KBM-7 (cell line): Measurements from ENCODE around the gene LIM2.
A peak's percentile ranks its signal among the peaks of the same experiment; 100 is the strongest.

Experiments
- DNase-seq: peaks from one replicate; pipeline ENCODE4 v3.0.0-alpha.2; 2015
- in situ Hi-C: fragments of 300-500 bp; cut with MboI; formaldehyde crosslinking; loops from 2 replicates; pipeline ENCODE4 v1.14.3; 2020; ENCODE audit warnings: low sequenced_read_pairs, low pct_unique_long_range_greater_than_20kb, mixed read lengths

The LIM2 gene

GRCh38 chr19:51367565-51368365 is 20.0 kb downstream of the LIM2 start:
- DNase-seq = peak; percentile 99
- in situ Hi-C loops = no loop called here

DNA sequence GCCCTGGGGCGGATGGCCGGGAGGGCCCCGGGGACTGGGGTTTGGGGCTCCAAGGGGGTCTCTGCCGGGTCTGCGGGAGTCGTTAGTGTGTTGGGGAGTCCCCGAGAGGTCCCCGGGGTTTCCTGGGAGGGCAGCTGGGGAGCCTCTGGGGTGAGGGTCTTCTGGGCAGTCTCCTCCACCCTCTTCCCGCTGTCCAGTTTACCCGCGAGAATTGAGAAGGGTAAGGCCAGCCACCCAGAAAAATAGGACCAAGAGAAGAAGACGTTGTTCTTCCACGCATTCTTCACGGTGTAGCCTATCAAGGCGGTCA is 20.6 kb downstream of the LIM2 start:
- in situ Hi-C loops = no loop called here
- no peak for DNase-seq

GRCh38 chr19:51366389-51367254 is 21.2 kb downstream of the LIM2 start:
- peak; percentile 97 for DNase-seq
- in situ Hi-C loops = no loop called here

- in situ Hi-C loops = no loop called here
- DNase-seq = no peak
Measured at GRCh38 chr19:51365965-51366388, 21.8 kb downstream of the LIM2 start, which contains the start of gene ETFB. Gene ETFB (minus strand): TSS chr19:51366388. CDS start chr19:51366326, 62 bp downstream.

DNA sequence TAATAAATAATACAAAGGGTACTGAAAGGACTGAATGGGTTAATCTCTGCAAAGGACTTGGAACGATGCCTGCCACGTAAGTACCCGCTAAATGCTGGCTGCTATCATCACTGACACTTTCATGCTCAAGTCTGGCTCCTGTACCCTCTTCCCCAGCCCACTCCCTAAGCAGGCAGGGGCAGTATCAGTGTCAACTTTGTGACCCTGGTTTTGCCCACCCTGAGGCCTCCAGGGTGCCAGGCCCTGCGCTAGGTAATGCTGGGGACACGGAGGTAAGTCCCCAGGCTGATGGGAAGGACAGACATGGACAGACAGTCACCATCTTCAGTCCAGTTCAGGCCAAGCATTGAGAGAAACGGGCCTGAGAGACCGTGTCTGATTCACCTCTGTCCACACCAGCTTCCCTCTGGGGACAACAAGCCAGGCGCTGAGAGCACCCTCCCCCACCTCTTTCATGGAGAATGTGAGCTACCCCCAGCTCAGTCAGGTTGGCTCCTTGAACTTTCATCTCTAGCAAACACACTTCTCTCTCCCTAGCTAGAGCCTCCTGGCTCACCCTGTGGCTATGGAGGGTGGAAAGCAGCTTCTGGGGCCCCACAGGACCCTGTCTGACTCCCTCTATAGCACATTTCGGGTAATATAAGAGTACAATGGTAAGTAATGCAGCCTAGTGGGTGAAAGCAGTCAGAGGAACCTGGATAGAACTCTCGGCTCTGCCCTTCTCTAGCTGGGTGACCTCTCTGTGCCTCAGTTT is 22.4 kb downstream of the LIM2 start:
- DNase-seq = peak; percentile 38
- in situ Hi-C loops = no loop called here

DNA sequence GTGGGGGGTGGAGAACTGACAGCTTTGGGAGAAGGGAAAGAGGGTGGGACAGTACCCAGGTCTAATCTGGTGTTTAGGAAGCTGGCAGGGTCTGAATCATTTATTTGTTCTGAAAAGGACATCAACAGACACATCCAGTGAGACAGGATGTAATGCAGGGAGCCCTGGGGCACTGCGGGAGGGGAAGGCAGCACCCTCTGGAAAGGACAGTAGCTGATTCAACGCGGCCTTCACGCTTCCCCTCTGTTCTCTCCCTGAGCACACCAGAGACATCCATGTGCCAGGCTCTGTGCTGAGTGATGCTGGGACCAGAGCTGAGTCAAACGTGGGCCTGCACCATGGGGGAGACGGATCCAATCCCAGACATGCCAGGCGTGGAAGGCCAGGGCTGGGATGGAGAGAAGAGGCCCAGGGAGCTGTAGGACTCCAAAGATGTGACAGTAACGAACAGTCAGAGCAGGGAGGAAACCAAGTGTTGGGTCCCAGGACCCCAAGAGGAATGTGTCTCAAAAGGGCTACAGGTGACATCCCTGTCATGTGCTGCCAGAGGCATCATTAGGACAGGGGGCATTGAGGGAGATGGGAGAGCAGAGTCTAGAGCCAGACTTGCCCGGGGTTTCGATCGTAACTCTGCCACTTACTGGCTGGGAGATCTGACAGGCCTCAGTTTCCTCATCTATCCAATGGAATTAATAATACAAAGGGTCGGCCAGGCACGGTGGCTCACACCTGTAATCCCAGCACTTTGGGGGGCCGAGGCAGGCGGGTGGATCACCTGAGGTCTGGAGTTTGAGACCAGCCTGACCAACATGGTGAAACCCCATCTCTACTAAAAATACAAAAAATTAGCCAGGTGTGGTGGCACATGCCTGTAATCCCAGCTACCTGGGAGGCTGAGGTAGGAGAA is 23.3 kb downstream of the LIM2 start:
- no peak for DNase-seq
- in situ Hi-C loops = no loop called here

DNA sequence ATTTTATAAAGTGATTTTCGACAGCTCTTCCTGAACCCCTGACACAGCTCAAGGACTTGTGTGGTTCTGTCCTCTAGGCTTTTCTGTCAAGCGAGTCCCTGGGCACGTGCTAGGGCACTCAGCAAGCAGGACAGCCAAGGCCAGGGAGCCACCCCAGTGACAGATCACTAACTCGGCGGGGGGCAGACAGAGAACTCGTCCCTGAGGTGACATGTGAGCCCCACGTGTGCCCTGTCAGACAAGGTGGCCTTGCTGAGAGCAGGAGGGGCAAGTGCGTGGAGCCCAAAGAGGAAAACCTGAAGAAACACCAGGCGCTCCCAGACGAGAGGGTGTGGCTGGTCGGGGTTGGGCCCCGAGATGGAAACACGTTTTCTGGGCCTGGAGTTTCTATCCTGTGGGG is 26.5 kb downstream of the LIM2 start:
- no peak for DNase-seq
- in situ Hi-C loops = no loop called here

DNA sequence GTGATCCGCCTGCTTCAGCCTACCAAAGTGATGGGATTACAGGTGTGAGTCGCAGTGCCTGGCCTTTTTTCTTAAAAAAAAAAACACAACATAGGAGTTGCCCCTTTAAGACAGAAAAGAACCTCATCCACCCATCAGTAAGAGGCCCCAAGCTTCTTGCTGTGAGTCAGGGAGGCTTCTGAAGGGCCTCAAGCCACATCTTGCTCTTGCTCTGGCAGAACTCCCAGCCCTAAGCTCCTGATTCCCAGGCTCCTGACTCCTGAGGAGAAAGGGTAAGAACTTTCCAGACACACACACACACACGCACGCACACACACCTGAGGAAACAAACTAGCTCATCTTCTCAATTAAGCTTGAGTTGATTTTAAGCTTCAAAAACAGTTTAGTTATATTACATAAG is 28.5 kb downstream of the LIM2 start:
- DNase-seq = no peak
- in situ Hi-C loops = no loop called here

DNA sequence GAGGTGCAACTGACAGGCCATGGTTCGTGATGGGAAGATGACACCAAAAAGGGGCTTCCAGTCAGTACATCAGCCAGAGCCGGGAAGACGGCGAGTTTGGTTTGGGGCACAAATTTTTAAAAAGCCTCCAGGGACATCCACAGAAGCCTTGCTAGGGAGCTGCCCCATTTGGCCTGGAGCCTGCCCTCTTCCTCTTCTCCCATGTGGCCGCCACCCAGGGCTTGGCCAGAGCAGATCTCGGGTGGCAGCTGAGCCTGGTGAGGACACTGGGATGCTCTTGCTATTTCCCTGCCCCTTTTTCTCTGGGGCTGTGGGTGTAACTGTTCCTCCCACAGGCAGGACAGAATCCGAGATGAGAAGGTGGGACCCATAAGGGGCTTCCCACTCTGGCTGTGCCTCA is 29.8 kb downstream of the LIM2 start:
- in situ Hi-C loops = no loop called here
- DNase-seq = no peak

- no peak for DNase-seq
- in situ Hi-C loops = no loop called here
Measured at GRCh38 chr19:51356159-51356801, 31.5 kb downstream of the LIM2 start.

DNA sequence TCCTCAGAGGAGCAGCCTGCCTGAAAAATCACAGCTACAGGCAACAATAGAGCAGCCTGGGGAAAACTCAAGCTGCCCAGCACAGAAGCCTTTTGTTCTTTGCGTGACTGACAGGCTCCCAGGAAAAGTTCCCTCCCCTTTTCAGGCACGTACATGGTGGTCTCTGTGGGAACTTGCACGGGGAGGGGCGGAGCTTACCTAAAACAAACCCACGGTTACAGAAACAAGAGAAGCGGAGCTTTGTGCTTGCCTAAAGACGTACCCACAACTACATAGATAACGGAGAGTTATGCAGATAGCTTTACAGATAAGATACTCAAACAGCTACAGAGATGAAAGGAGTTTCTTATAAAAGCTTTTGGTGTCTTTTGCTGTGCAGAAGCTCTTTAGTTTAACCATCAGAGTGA is 33.0 kb downstream of the LIM2 start:
- in situ Hi-C loops = no loop called here
- no peak for DNase-seq

GRCh38 chr19:51354103-51354741 is 33.6 kb downstream of the LIM2 start:
- in situ Hi-C loops = no loop called here
- DNase-seq = no peak

DNA sequence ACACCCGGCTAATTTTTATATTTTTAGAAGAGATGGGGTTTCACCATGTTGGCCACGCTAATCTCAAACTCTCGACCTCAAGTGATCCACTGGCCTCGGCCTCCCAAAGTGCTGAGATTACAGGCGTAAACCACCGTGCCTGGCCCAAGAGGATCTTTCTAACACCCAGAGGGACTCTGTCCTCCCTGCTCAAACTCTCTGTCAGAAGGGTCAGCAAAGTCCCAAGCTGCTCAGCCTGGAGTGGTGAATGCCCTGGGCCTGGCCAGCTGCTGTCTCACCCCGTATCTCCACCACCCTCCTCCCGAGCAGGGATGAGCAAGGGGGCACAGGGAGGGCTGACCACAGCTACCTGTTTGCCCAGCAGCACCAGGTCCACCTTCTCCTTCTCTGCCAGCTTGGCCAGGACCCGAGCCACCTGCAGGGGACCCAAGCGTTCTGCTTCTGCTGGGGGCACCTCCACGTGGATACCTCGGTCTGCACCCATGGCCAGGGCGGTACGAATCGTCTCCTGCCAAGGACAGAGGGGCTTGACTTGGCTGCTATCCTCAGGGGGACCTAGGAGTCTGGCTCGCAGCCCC is 34.9 kb downstream of the LIM2 start:
- in situ Hi-C loops = no loop called here
- DNase-seq = no peak

DNA sequence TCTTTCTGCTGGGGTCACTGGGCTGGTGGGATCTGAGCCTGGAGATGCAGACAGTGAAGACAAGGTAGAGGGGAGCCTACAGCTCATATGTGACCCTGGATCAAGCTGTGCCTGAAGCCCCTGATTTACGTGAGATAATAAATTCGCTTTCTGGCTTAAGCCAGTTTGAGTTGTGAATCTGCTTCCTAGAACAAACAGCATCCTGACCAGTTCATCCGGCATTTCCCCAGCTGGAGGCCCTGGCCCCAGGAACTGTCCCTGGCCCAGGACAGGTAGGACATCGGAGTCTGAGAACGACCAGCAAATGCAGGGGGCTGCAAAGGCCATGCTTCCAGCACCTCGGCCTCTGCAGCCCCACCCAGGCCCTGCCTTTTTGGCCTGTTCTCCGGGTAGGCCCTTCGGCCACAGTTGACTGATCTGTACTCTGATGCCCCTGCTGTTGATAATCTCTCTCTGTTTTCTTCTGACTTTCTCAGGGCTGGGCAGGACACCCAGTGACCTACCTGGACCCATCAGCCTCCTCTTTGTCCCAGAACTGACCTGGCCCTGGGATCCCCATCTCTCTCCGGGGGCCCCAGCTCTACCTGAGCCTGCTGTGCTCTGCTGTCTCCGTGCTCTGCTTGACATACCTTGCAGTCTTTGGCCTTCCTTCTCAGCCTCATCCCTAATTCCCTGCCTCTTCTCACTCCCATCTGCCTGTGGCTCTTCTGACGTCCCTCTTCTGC is 36.3 kb downstream of the LIM2 start:
- in situ Hi-C loops = no loop called here
- DNase-seq = no peak

GRCh38 chr19:51347209-51347928 is 40.4 kb downstream of the LIM2 start:
- no peak for DNase-seq
- in situ Hi-C loops = no loop called here

- in situ Hi-C loops = no loop called here
- DNase-seq = no peak
Measured at GRCh38 chr19:51346742-51347141, 41.0 kb downstream of the LIM2 start.
